Right lobe of liver (tissue), 4 donors: ENCODE measurements around the gene CUL9.

Experiments used
- CTCF ChIP-seq, 4 donors: fragments of 200-600 bp in 3 of 4; fragments of 450-650 bp in 1 of 4; IDR thresholded peaks; one replicate each; pipeline versions ENCODE4 v1.5.1 to v1.8.0; 2016 to 2022; ENCODE audit warnings: antibody characterized with exemption in 4 of 4, mild to moderate bottlenecking in 2 of 4
- POLR2A ChIP-seq: fragments of 450-650 bp; IDR thresholded peaks from one replicate; pipeline ENCODE4 v1.6.1; 2017; ENCODE audit warnings: antibody characterized with exemption, mild to moderate bottlenecking
- donor health status: DM: no; HTN: no; CAD: no.
- donor health status: DM: no; HTN: no; CAD: no.
- donor health status: DM: no; HTN: yes; CAD: no.

DNA sequence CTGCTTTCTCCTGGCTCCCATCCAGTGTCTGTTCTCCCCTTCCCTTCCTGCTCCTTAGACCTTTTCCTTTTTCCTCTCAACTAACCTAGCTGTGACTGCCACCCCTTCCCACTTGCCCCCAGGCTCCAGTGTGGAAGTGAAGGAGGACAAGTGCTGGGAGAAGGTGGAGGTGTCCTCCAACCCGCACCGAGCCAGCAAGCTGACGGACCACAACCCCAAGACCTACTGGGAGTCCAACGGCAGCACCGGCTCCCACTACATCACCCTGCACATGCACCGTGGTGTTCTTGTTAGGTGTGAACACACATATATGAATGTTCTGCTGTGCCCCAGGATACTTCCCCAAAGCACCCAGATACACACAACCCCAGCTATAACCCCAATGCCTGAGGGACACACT is 18.5 kb downstream of the CUL9 start:
- TF ChIP-seq CTCF (IDR thresholded peaks at IDR 0.05) (no peak), POLR2A (no peak)
